SU-DHL-6 (cell line): ENCODE measurements around the gene PYDC1.

Experiments used
- H2AFZ ChIP-seq: fragments of 200-600 bp; sonication (generic); 2 replicates; pipeline ENCODE4 v1.6.1; 2014; ENCODE audit warnings: low read depth, mild to moderate bottlenecking, moderate library complexity, mixed read lengths, antibody characterized with exemption, low read length; ENCODE audit not compliant: severe bottlenecking
- H3F3A ChIP-seq: fragments of 200-600 bp; shearing (Covaris generic); 2 replicates; pipeline ENCODE4 v1.6.0; 2016; ENCODE audit warnings: antibody characterized with exemption, mild to moderate bottlenecking; ENCODE audit not compliant: insufficient read depth
- H3K27ac ChIP-seq: fragments of 200-600 bp; sonication (generic); 2 replicates; pipeline ENCODE4 v1.5.1; 2016; ENCODE audit warnings: low read depth, mild to moderate bottlenecking, low read length, moderate library complexity, mixed read lengths
- H3K27me3 ChIP-seq: fragments of 200-600 bp; sonication (generic), shearing (Covaris generic); 2 replicates; pipeline ENCODE4 v1.6.0; 2014; ENCODE audit warnings: mild to moderate bottlenecking, low read length
- H3K36me3 ChIP-seq: fragments of 200-600 bp; sonication (generic); 2 replicates; pipeline ENCODE4 v1.6.1; 2014; ENCODE audit warnings: mild to moderate bottlenecking, low read length, mixed read lengths
- H3K4me2 ChIP-seq: fragments of 300-600, 200-600 bp; shearing (Covaris generic), sonication (generic); 2 replicates; pipeline ENCODE4 v1.6.0; 2014; ENCODE audit warnings: low read length, low read depth, mild to moderate bottlenecking; ENCODE audit not compliant: poor library complexity, severe bottlenecking
- H3K4me3 ChIP-seq: fragments of 200-600 bp; sonication (generic); 2 replicates; pipeline ENCODE4 v1.5.1; 2014; ENCODE audit warnings: antibody characterized with exemption, low read length, mild to moderate bottlenecking, mixed read lengths; ENCODE audit not compliant: insufficient read depth, poor library complexity, severe bottlenecking
- H3K79me2 ChIP-seq: fragments of 200-600 bp; sonication (generic); 2 replicates; pipeline ENCODE4 v1.6.1; 2014; ENCODE audit warnings: mild to moderate bottlenecking, low read length, moderate library complexity; ENCODE audit not compliant: insufficient read depth
- H3K9ac ChIP-seq: fragments of 200-600 bp; sonication (generic); 2 replicates; pipeline ENCODE4 v1.7.0; 2014; ENCODE audit warnings: mild to moderate bottlenecking, low read length
- H3K9me2 ChIP-seq: fragments of 200-600 bp; sonication (generic); replicated peaks from 2 replicates; pipeline ENCODE4 v1.6.1; 2014; ENCODE audit warnings: low read length; ENCODE audit not compliant: insufficient read depth
- H3K9me3 ChIP-seq: fragments of 200-600 bp; sonication (generic); 2 replicates; pipeline ENCODE4 v1.6.1; 2014; ENCODE audit warnings: low read length, mixed read lengths; ENCODE audit not compliant: insufficient read depth
- H4K20me1 ChIP-seq: fragments of 200-600 bp; sonication (generic); 2 replicates; pipeline ENCODE4 v1.6.1; 2014; ENCODE audit warnings: low read depth, mild to moderate bottlenecking, antibody characterized with exemption, low read length, moderate library complexity, mixed read lengths
- CTCF ChIP-seq: fragments of 200-600 bp; sonication (generic); IDR thresholded peaks from one replicate; pipeline ENCODE4 v1.5.1; 2017; ENCODE audit warnings: antibody characterized with exemption, mild to moderate bottlenecking, low read length, moderate library complexity; ENCODE audit not compliant: insufficient read depth, poor library complexity, severe bottlenecking
- EZH2phosphoT487 ChIP-seq: fragments of 200-600 bp; sonication (generic), shearing (Covaris generic); conservative IDR thresholded peaks from 2 replicates; pipeline ENCODE4 v1.6.1; 2018; ENCODE audit warnings: mild to moderate bottlenecking, antibody characterized with exemption, low read length, moderate library complexity, mixed read lengths

Gene PYDC1

GRCh38 chr16:31216422-31217135, at the start of gene PYDC1:
PYDC1 (minus strand) TSS chr16:31217135; CDS start chr16:31217028, 107 bp downstream.
- no peaks in the 10 kb centered on the region for H3K79me2 ChIP-seq
- no peak within 1 kb of the TSS for H3K4me2 ChIP-seq
- no peak within 1 kb of the TSS for H3K27ac ChIP-seq
- no peaks in the 10 kb centered on the region for H3K9me3 ChIP-seq
- H3F3A ChIP-seq: no peaks in the 10 kb centered on the region
- no peak within 1 kb of the TSS for H2AFZ ChIP-seq
- H3K4me3 ChIP-seq: no peak within 1 kb of the TSS
- no peaks in the 10 kb centered on the region for H3K36me3 ChIP-seq
- no peak within 1 kb of the TSS for H3K9ac ChIP-seq
- no peaks in the 10 kb centered on the region for H3K27me3 ChIP-seq
- TF ChIP-seq CTCF (no peak), EZH2phosphoT487 (no peak)
- no peaks in the 10 kb centered on the region for H3K9me2 ChIP-seq
- H4K20me1 ChIP-seq: no peaks in the 10 kb centered on the region

GRCh38 chr16:31265329-31266245, 48.7 kb upstream of the PYDC1 start:
- H4K20me1 ChIP-seq: no peaks in the 10 kb centered on the region
- H3K9me2 ChIP-seq: no peaks in the 10 kb centered on the region
- TF ChIP-seq EZH2phosphoT487 (no peak), CTCF (no peak)
- no peaks in the 10 kb centered on the region for H3F3A ChIP-seq
- no peaks in the 10 kb centered on the region for H3K9me3 ChIP-seq
- no peak overlapping the region for H2AFZ ChIP-seq
- no peaks in the 10 kb centered on the region for H3K27me3 ChIP-seq
- no peak overlapping the region for H3K4me3 ChIP-seq
- no peaks in the 10 kb centered on the region for H3K36me3 ChIP-seq
- H3K4me2 ChIP-seq: no peak overlapping the region
- no peak overlapping the region for H3K27ac ChIP-seq
- no peaks in the 10 kb centered on the region for H3K79me2 ChIP-seq
- no peak overlapping the region for H3K9ac ChIP-seq

- Histone ChIP-seq H3K4me3 (no peak overlapping the region), H3K36me3 (no peaks in the 10 kb centered on the region), H3K27ac (no peak overlapping the region), H3K4me2 (no peak overlapping the region), H2AFZ (no peak overlapping the region), H3K9ac (no peak overlapping the region), H3K9me2 (no peaks in the 10 kb centered on the region), H3F3A (no peaks in the 10 kb centered on the region), H3K27me3 (no peaks in the 10 kb centered on the region), H3K79me2 (no peaks in the 10 kb centered on the region), H3K9me3 (no peaks in the 10 kb centered on the region), H4K20me1 (no peaks in the 10 kb centered on the region)
- TF ChIP-seq CTCF: no peak
- no peak for TF ChIP-seq EZH2phosphoT487
These were observed 45.1 kb upstream of the PYDC1 start for GRCh38 chr16:31262084-31262483.
